Keratinocyte (primary cell): Measurements from ENCODE around the gene CAND2. TPM values are rescaled to one million over a fixed set of nuclear protein-coding genes. Genes with fewer than 3 reads are reported as not detected.

Experiments used
- DNase-seq: peaks from one replicate; pipeline ENCODE4 v3.0.0-alpha.2; 2011; ENCODE audit warnings: low read depth, missing footprints, low spot score
- FAIRE-seq: peaks from 2 replicates; lab custom pipeline; 2011; peaks lifted over from hg19 to GRCh38; lab: Jason Lieb, UNC
- H2AFZ ChIP-seq: 2 replicates; pipeline ENCODE4 v1.6.0; 2012; ENCODE audit warnings: low read length, control low read depth, inconsistent platforms; ENCODE audit not compliant: control insufficient read depth
- H3K27ac ChIP-seq: 2 replicates; pipeline ENCODE4 v1.5.1; 2011; ENCODE audit warnings: low read length; ENCODE audit not compliant: control insufficient read depth, insufficient read depth
- H3K27me3 ChIP-seq: 3 replicates; pipeline ENCODE4 v1.6.0; 2011; ENCODE audit warnings: low read length; ENCODE audit not compliant: control insufficient read depth, insufficient read depth; ENCODE audit errors: extremely low read depth
- H3K36me3 ChIP-seq, 2 experiments: 2 replicates in 1 of 2; 3 replicates in 1 of 2; pipeline ENCODE4 v1.5.1; 2011; ENCODE audit warnings: low read length in 2 of 2, mild to moderate bottlenecking in 1 of 2; ENCODE audit not compliant: control insufficient read depth in 2 of 2, insufficient read depth in 2 of 2; ENCODE audit errors: extremely low read depth in 1 of 2
- H3K4me1 ChIP-seq: 3 replicates; pipeline ENCODE4 v1.5.1; 2011; ENCODE audit warnings: low read length; ENCODE audit not compliant: control insufficient read depth, insufficient read depth; ENCODE audit errors: extremely low read depth
- H3K4me2 ChIP-seq: 3 replicates; pipeline ENCODE4 v1.6.0; 2011; ENCODE audit warnings: low read depth, low read length; ENCODE audit not compliant: control insufficient read depth, insufficient read depth; ENCODE audit errors: extremely low read depth
- H3K4me3 ChIP-seq, 3 experiments: fragments of 200-600 bp in 1 of 3; sonication (generic) in 1 of 3; 2 replicates in 2 of 3; 3 replicates in 1 of 3; pipeline ENCODE4 v1.5.1; 2011 to 2016; ENCODE audit warnings: low read length in 3 of 3, mild to moderate bottlenecking in 3 of 3, control low read depth in 2 of 3, inconsistent platforms in 1 of 3, low read depth in 1 of 3, mixed read lengths in 1 of 3, mixed run types in 1 of 3, moderate library complexity in 1 of 3; ENCODE audit not compliant: control insufficient read depth in 2 of 3, insufficient read depth in 2 of 3; ENCODE audit errors: extremely low read depth in 1 of 3
- H3K79me2 ChIP-seq: 2 replicates; pipeline ENCODE4 v1.6.0; 2012; ENCODE audit warnings: low read length; ENCODE audit not compliant: control insufficient read depth, insufficient read depth
- H3K9ac ChIP-seq: 3 replicates; pipeline ENCODE4 v1.6.0; 2011; ENCODE audit warnings: low read length; ENCODE audit not compliant: control insufficient read depth, insufficient read depth; ENCODE audit errors: extremely low read depth
- H3K9me1 ChIP-seq: 3 replicates; pipeline ENCODE4 v1.6.0; 2011; ENCODE audit warnings: low read length; ENCODE audit not compliant: control insufficient read depth, insufficient read depth; ENCODE audit errors: extremely low read depth
- H3K9me3 ChIP-seq: 2 replicates; pipeline ENCODE4 v1.5.1; 2012; ENCODE audit warnings: low read depth, low read length; ENCODE audit not compliant: control insufficient read depth
- H4K20me1 ChIP-seq: 3 replicates; pipeline ENCODE4 v1.6.0; 2011; ENCODE audit warnings: low read length; ENCODE audit not compliant: control insufficient read depth, insufficient read depth; ENCODE audit errors: extremely low read depth
- CTCF ChIP-seq, 3 experiments: IDR thresholded peaks in 1 of 3; conservative IDR thresholded peaks in 1 of 3; optimal IDR thresholded peaks in 1 of 3; 2 replicates in 2 of 3; 3 replicates in 1 of 3; pipeline versions ENCODE3 to v1.5.1; 2011; ENCODE audit warnings: low read length in 3 of 3, mild to moderate bottlenecking in 3 of 3, moderate library complexity in 2 of 3, control low read depth in 1 of 3, inconsistent platforms in 1 of 3; ENCODE audit not compliant: insufficient read depth in 2 of 3; ENCODE audit errors: extremely low read depth in 1 of 3
- EZH2 ChIP-seq: IDR thresholded peaks from one replicate; pipeline ENCODE4 v1.6.1; 2012; ENCODE audit warnings: inconsistent platforms, mild to moderate bottlenecking, low read length, moderate library complexity
- dilution Hi-C: fragments of 300-500 bp; cut with MboI; formaldehyde crosslinking; loops from one replicate; pipeline ENCODE4 v1.7.0; 2020; ENCODE audit warnings: low sequenced_read_pairs; ENCODE audit not compliant: extremely low pct_ligation_motif_present
- polyA plus RNA-seq, 5 experiments: library from polyadenylated mRNA; depleted of rRNA in 3 of 5; stranded (reverse) in 3 of 5; stranded (forward) in 1 of 5; unstranded in 1 of 5; fragments of >200 nt; gene quantifications; 1 replicate in 1 of 5; 2 replicates in 3 of 5; 3 replicates in 1 of 5; pipeline versions ENCODE4 v1.2.1 to v1.2.3, GENCODE V29; 2011 to 2012; ENCODE audit warnings: missing spikeins in 2 of 5, low read depth in 1 of 5, low replicate concordance in 1 of 5

Gene CAND2
- polyA plus RNA-seq, 1 donor (not counting 4 experiments of a cell fraction or from before 2014, with no cell fraction given), result 0.05 TPM

GRCh38 chr3:12840591-12841148, 44.2 kb downstream of the CAND2 start:
- Histone ChIP-seq H2AFZ (no peak overlapping the region), H3K9ac (peak overlapping the region; percentile 89), H3K9me3 (no peaks in the 10 kb centered on the region), H3K4me1 (peaks cover 31% of the 10 kb centered on the region), H3K9me1 (peaks cover 5% of the 10 kb centered on the region), H3K27ac (peak overlapping the region; percentile 99), H4K20me1 (peaks cover 43% of the 10 kb centered on the region), H3K79me2 (peaks cover 56% of the 10 kb centered on the region), H3K27me3 (no peaks in the 10 kb centered on the region), H3K4me2 (peak overlapping the region; percentile 86), H3K4me3 (peak overlapping the region; percentile 68 to 80 (median 78)), H3K36me3 (peaks cover 30 to 47% of the 10 kb centered on the region in 2 experiments)
- TF ChIP-seq EZH2, result no peak
- TF ChIP-seq CTCF (optimal IDR thresholded peaks at IDR 0.05 in 1 of 3, IDR thresholded peaks at IDR 0.05 in 1 of 3, conservative IDR thresholded peaks at IDR 0.05 in 1 of 3; ENCODE audit: extremely low read depth in 1 of 3, insufficient read depth in 2 of 3, low read length in 3 of 3), result no peak
- DNase-seq (no peak), FAIRE-seq (no peak)
- dilution Hi-C loops, result no loop called here

GRCh38 chr3:12841149-12841969, 44.9 kb downstream of the CAND2 start, which contains the start of gene RPL32:
RPL32 (minus strand) TSS chr3:12841565; CDS start chr3:12840237, 1,328 bp downstream.
- FAIRE-seq (no peak), DNase-seq (peak; percentile 69)
- no peaks in the 10 kb centered on the region for H3K27me3 ChIP-seq
- H3K9me3 ChIP-seq, result no peaks in the 10 kb centered on the region
- peak within 1 kb of the TSS; percentile 90 for H2AFZ ChIP-seq
- peak within 1 kb of the TSS; percentile 90 for H3K4me2 ChIP-seq
- peaks cover 35% of the 10 kb centered on the region for H3K4me1 ChIP-seq
- peak within 1 kb of the TSS; percentile 68 to 80 (median 78) for H3K4me3 ChIP-seq
- H3K79me2 ChIP-seq, result peaks cover 50% of the 10 kb centered on the region
- H3K9me1 ChIP-seq, result peaks cover 5% of the 10 kb centered on the region
- dilution Hi-C loops, result no loop called here
- peaks cover 36% of the 10 kb centered on the region for H4K20me1 ChIP-seq
- H3K27ac ChIP-seq, result peak within 1 kb of the TSS; percentile 99
- peak within 1 kb of the TSS; percentile 89 for H3K9ac ChIP-seq
- TF ChIP-seq EZH2 (no peak), CTCF (optimal IDR thresholded peaks at IDR 0.05 in 1 of 3, IDR thresholded peaks at IDR 0.05 in 1 of 3, conservative IDR thresholded peaks at IDR 0.05 in 1 of 3; ENCODE audit: extremely low read depth in 1 of 3, insufficient read depth in 2 of 3, low read length in 3 of 3) (peak; percentile 58 to 87 (median 72))
- peaks cover 26 to 40% of the 10 kb centered on the region in 2 experiments for H3K36me3 ChIP-seq
